PFSK-1 (cell line): ENCODE results near the gene HS3ST3B1.

Experiments used
- POLR2AphosphoS5 ChIP-seq: IDR thresholded peaks from 2 replicates; pipeline ENCODE4 v1.6.1; 2012; ENCODE audit warnings: low read depth, mild to moderate bottlenecking, control low read depth, low read length, moderate library complexity
- SIN3A ChIP-seq: IDR thresholded peaks from 2 replicates; pipeline ENCODE4 v1.6.1; 2012; ENCODE audit warnings: mild to moderate bottlenecking, low read length, moderate library complexity, borderline replicate concordance; ENCODE audit not compliant: insufficient read depth
- TAF1 ChIP-seq: IDR thresholded peaks from 2 replicates; pipeline ENCODE4 v1.6.1; 2012; ENCODE audit warnings: low read length, control low read depth, borderline replicate concordance; ENCODE audit not compliant: insufficient read depth
- TF ChIP-seq, protein P1 (sequence below), 2 experiments: IDR thresholded peaks; 2 replicates each; pipeline versions ENCODE4 v1.6.1 to v1.8.0; 2011 to 2012; ENCODE audit warnings: low read depth in 2 of 2, low read length in 2 of 2, control low read depth in 1 of 2, inconsistent platforms in 1 of 2, mild to moderate bottlenecking in 1 of 2, moderate library complexity in 1 of 2; ENCODE audit not compliant: insufficient read depth in 1 of 2

DNA sequence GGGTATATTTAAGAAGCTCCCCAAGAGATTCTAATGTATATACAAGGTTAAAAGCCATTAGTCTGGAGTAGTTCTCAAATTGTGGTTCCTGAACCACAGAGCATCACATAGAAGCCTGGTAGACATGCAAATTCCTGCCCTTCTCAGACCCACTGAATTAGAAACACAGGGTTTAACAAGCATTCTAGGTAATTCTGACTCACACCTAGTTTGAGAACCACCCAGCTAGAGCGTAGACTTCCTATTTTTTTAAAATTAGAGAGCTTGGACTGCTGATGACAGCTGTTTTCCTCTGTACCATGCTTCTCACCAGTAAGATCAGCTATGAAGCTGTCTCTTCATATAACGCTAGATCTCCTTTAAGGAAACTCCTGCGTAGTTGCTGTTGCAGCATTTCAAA is 50.6 kb downstream of the HS3ST3B1 start:
- TF ChIP-seq POLR2AphosphoS5 (no peak), SIN3A (no peak), TAF1 (no peak)
- TF ChIP-seq, protein P1, sequence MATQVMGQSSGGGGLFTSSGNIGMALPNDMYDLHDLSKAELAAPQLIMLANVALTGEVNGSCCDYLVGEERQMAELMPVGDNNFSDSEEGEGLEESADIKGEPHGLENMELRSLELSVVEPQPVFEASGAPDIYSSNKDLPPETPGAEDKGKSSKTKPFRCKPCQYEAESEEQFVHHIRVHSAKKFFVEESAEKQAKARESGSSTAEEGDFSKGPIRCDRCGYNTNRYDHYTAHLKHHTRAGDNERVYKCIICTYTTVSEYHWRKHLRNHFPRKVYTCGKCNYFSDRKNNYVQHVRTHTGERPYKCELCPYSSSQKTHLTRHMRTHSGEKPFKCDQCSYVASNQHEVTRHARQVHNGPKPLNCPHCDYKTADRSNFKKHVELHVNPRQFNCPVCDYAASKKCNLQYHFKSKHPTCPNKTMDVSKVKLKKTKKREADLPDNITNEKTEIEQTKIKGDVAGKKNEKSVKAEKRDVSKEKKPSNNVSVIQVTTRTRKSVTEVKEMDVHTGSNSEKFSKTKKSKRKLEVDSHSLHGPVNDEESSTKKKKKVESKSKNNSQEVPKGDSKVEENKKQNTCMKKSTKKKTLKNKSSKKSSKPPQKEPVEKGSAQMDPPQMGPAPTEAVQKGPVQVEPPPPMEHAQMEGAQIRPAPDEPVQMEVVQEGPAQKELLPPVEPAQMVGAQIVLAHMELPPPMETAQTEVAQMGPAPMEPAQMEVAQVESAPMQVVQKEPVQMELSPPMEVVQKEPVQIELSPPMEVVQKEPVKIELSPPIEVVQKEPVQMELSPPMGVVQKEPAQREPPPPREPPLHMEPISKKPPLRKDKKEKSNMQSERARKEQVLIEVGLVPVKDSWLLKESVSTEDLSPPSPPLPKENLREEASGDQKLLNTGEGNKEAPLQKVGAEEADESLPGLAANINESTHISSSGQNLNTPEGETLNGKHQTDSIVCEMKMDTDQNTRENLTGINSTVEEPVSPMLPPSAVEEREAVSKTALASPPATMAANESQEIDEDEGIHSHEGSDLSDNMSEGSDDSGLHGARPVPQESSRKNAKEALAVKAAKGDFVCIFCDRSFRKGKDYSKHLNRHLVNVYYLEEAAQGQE (IDR thresholded peaks at IDR 0.05; ENCODE audit: insufficient read depth in 1 of 2, low read depth in 2 of 2, low read length in 2 of 2) = no peak
